KMS-11 (cell line): ENCODE measurements around the gene TOGARAM2.

Experiments used
- H2AFZ ChIP-seq: fragments of 200-600 bp; sonication (generic); 2 replicates; pipeline ENCODE4 v1.6.1; 2016; ENCODE audit warnings: antibody characterized with exemption, mixed run types, low read depth
- H3K27ac ChIP-seq: fragments of 200-600 bp; sonication (generic); 2 replicates; pipeline ENCODE4 v1.6.1; 2016; ENCODE audit warnings: mild to moderate bottlenecking, mixed run types
- H3K27me3 ChIP-seq: fragments of 200-600 bp; sonication (generic); 2 replicates; pipeline ENCODE4 v1.6.1; 2017; ENCODE audit warnings: mild to moderate bottlenecking, low read depth, mixed run types, moderate library complexity; ENCODE audit not compliant: insufficient read depth
- H3K36me3 ChIP-seq: fragments of 200-600 bp; sonication (generic); 2 replicates; pipeline ENCODE4 v1.6.1; 2017; ENCODE audit warnings: mild to moderate bottlenecking, mixed run types; ENCODE audit not compliant: insufficient read depth
- H3K4me1 ChIP-seq: fragments of 200-600 bp; sonication (generic); 2 replicates; pipeline ENCODE4 v1.6.1; 2016; ENCODE audit warnings: mild to moderate bottlenecking, low read depth, mixed run types; ENCODE audit not compliant: poor library complexity, severe bottlenecking
- H3K4me2 ChIP-seq: fragments of 200-600 bp; sonication (generic); 2 replicates; pipeline ENCODE4 v1.7.0; 2016; ENCODE audit warnings: mild to moderate bottlenecking, mixed run types
- H3K4me3 ChIP-seq: fragments of 200-600 bp; sonication (generic); IDR thresholded peaks from 2 replicates; pipeline ENCODE4 v1.6.1; 2017; ENCODE audit warnings: low read depth, low read length, mixed read lengths; ENCODE audit not compliant: insufficient read depth
- H3K79me2 ChIP-seq: fragments of 200-600 bp; sonication (generic); 2 replicates; pipeline ENCODE4 v1.6.1; 2016; ENCODE audit warnings: low read depth, mixed run types; ENCODE audit not compliant: insufficient read depth
- H3K9ac ChIP-seq: fragments of 200-600 bp; sonication (generic); 2 replicates; pipeline ENCODE4 v1.6.1; 2016; ENCODE audit warnings: mild to moderate bottlenecking, mixed run types
- H4K20me1 ChIP-seq: fragments of 200-600 bp; sonication (generic); 2 replicates; pipeline ENCODE4 v1.6.1; 2016; ENCODE audit warnings: mild to moderate bottlenecking, mixed run types; ENCODE audit not compliant: insufficient read depth
- CTCF ChIP-seq: fragments of 200-600 bp; sonication (generic); conservative IDR thresholded peaks from 2 replicates; pipeline ENCODE4 v1.6.1; 2017; ENCODE audit warnings: low read depth, mild to moderate bottlenecking, antibody characterized with exemption, low read length, moderate library complexity, mixed read lengths

Gene TOGARAM2

GRCh38 chr2:29011418-29012060 is 30.4 kb downstream of the TOGARAM2 start:
- Histone ChIP-seq H3K27me3 (no peaks in the 10 kb centered on the region), H3K27ac (no peak overlapping the region), H3K4me3 (no peak overlapping the region), H3K9ac (no peak overlapping the region; the same call in 1 of the 2 replicates), H2AFZ (peak overlapping the region; percentile 48; the same call in 1 of the 2 replicates), H3K4me1 (peaks cover 20% of the 10 kb centered on the region), H3K4me2 (peak overlapping the region; percentile 8; the same call in 1 of the 2 replicates), H3K79me2 (no peaks in the 10 kb centered on the region), H4K20me1 (no peaks in the 10 kb centered on the region), H3K36me3 (no peaks in the 10 kb centered on the region)
- TF ChIP-seq CTCF = no peak

GRCh38 chr2:29012211-29012681 is 31.1 kb downstream of the TOGARAM2 start:
- no peak overlapping the region for H3K4me2 ChIP-seq
- H3K27me3 ChIP-seq = no peaks in the 10 kb centered on the region
- peaks cover 20% of the 10 kb centered on the region for H3K4me1 ChIP-seq
- H3K79me2 ChIP-seq = no peaks in the 10 kb centered on the region
- no peaks in the 10 kb centered on the region for H3K36me3 ChIP-seq
- no peak for TF ChIP-seq CTCF
- H2AFZ ChIP-seq = no peak overlapping the region
- H3K9ac ChIP-seq = no peak overlapping the region
- H3K27ac ChIP-seq = no peak overlapping the region
- H4K20me1 ChIP-seq = no peaks in the 10 kb centered on the region
- no peak overlapping the region for H3K4me3 ChIP-seq

- peaks cover 20% of the 10 kb centered on the region for H3K4me1 ChIP-seq
- no peaks in the 10 kb centered on the region for H4K20me1 ChIP-seq
- no peak for TF ChIP-seq CTCF
- H3K9ac ChIP-seq = no peak overlapping the region
- H3K4me2 ChIP-seq = no peak overlapping the region
- no peaks in the 10 kb centered on the region for H3K36me3 ChIP-seq
- no peak overlapping the region for H3K27ac ChIP-seq
- no peaks in the 10 kb centered on the region for H3K27me3 ChIP-seq
- no peak overlapping the region for H2AFZ ChIP-seq
- H3K79me2 ChIP-seq = no peaks in the 10 kb centered on the region
- H3K4me3 ChIP-seq = no peak overlapping the region
Measured at GRCh38 chr2:29013057-29013780, 32.1 kb downstream of the TOGARAM2 start.

GRCh38 chr2:29014331-29014730 is 33.2 kb downstream of the TOGARAM2 start:
- H3K27ac ChIP-seq = no peak overlapping the region
- H2AFZ ChIP-seq = no peak overlapping the region
- H3K79me2 ChIP-seq = no peaks in the 10 kb centered on the region
- no peaks in the 10 kb centered on the region for H4K20me1 ChIP-seq
- H3K4me1 ChIP-seq = peaks cover 20% of the 10 kb centered on the region
- H3K9ac ChIP-seq = no peak overlapping the region
- H3K4me2 ChIP-seq = no peak overlapping the region
- no peaks in the 10 kb centered on the region for H3K36me3 ChIP-seq
- no peaks in the 10 kb centered on the region for H3K27me3 ChIP-seq
- H3K4me3 ChIP-seq = no peak overlapping the region
- no peak for TF ChIP-seq CTCF
